ENCODE results near the gene PCBP2. TPM values are rescaled to one million over a fixed set of nuclear protein-coding genes. Genes with fewer than 3 reads are reported as not detected.
"Not testable (repeated sequence)": the region's sequence is repeated elsewhere in the genome, so short reads cannot be mapped to it uniquely, and the experiment has no call there.

The PCBP2 gene
- total and polyA plus RNA-seq, 10 donors: 449 to 779 (median 631) TPM

DNA sequence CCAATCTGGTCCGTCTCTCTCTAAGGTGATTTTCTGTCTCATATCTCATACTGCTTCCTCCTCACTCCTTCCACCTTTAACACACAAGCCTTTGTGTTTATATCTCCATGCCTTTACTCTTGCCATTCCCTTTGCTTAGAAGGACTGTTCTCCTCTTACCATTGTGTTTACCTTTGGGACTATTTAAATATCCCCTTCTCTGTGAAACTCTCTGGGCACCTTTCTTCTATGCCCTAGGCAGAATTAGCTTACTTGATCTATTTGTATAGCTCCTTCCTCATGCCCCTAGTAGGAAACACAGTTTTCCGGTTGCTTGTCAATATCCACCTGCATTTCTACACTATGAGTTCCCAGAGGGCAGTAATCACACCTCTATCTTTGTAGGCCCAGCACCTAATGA lies 32.1 kb upstream of the PCBP2 start:
- TF ChIP-seq POLR2AphosphoS5 (IDR thresholded peaks at IDR 0.05) (no peak), POLR2A (IDR thresholded peaks at IDR 0.05) (no peak)
- TF ChIP-seq, protein P1, sequence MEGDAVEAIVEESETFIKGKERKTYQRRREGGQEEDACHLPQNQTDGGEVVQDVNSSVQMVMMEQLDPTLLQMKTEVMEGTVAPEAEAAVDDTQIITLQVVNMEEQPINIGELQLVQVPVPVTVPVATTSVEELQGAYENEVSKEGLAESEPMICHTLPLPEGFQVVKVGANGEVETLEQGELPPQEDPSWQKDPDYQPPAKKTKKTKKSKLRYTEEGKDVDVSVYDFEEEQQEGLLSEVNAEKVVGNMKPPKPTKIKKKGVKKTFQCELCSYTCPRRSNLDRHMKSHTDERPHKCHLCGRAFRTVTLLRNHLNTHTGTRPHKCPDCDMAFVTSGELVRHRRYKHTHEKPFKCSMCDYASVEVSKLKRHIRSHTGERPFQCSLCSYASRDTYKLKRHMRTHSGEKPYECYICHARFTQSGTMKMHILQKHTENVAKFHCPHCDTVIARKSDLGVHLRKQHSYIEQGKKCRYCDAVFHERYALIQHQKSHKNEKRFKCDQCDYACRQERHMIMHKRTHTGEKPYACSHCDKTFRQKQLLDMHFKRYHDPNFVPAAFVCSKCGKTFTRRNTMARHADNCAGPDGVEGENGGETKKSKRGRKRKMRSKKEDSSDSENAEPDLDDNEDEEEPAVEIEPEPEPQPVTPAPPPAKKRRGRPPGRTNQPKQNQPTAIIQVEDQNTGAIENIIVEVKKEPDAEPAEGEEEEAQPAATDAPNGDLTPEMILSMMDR (IDR thresholded peaks at IDR 0.05 in 8 of 11, conservative IDR thresholded peaks at IDR 0.05 in 3 of 11): no peak
- no peak overlapping the region for H3K27ac ChIP-seq
- H3K9me3 ChIP-seq: no peaks in the 10 kb centered on the region
- intact Hi-C loops (cut with DNase I; ENCODE audit: low total_unique reads): loop anchor here (5.0 kb wide), 1 partner anchor 67 kb away; no protein-coding TSS in a partner anchor
- no peaks in the 10 kb centered on the region for H3K27me3 ChIP-seq (replicated peaks in 1 of 7)
- no peak overlapping the region for H3K4me3 ChIP-seq
- H3K4me1 ChIP-seq: peaks cover 4 to 63% (median 34%) of the 10 kb centered on the region in 6 donors
- H3K36me3 ChIP-seq: peaks cover 0 to under 1% (median 0%) of the 10 kb centered on the region in 6 donors
- no peak for DNase-seq
- WGBS, 5 donors: 88 to 93% (median 92%) methylated on average over 2 of the region's 2 CpGs

DNA sequence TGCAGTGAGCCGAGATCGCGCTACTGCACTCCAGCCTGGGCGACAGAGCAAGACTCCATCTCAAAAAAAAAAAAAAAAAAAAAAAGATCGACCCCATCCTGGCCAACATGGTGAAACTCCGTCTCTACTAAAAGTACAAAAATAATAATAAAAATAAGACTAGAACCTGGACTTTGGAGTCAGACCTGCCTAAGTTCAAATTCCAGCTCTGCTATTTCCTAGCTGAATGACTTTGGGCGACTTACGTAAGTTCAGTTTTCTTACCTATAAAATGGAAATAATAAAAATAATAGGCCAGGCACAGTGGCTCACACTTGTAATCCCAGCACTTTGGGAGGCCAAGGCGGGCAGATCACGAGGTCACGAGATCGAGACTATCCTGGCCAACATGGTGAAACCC lies 29.7 kb upstream of the PCBP2 start:
- H3K27me3 ChIP-seq (replicated peaks in 1 of 7); H3K27ac ChIP-seq; H3K36me3 ChIP-seq; H3K4me3 ChIP-seq; H3K9me3 ChIP-seq; intact Hi-C loops (cut with DNase I; ENCODE audit: low total_unique reads): not testable (repeated sequence)
- WGBS, 5 donors: 89 to 98% (median 94%) methylated on average over 12 of the region's 12 CpGs
- H3K4me1 ChIP-seq: peaks cover 0 to 47% (median 20%) of the 10 kb centered on the region in 6 donors
- DNase-seq: peak; percentile 4

DNA sequence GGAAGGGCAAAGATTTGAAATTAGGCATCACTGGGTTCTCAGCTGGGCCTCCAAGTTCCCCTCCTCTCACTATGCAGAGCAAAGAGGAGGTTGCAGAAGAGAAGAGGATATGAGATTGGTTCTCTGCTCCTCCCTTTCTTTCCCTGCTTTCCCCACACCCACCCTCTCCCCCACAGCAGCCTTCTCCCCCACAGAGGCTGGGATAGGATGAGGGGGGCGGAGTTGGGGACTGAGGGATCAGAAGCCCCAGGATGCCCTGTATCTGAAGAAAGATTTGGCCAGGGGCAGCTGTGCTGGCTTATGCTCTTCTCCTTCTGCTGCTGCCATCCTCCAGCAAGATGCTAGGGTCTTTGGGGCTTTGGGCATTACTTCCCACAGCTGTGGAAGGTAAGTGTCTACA lies 28.3 kb upstream of the PCBP2 start, which contains the start of gene AMHR2:
AMHR2 (plus strand) TSS at position 259 of the 400 bp plus-strand sequence; CDS start at position 339, 80 bp downstream.
- Histone ChIP-seq H3K27me3 (replicated peaks in 1 of 7) (no peaks in the 10 kb centered on the region), H3K27ac (peak within 1 kb of the TSS in 4 of 8 donors; percentile 45 to 71 (median 56)), H3K4me1 (peaks cover 0 to 42% (median 12%) of the 10 kb centered on the region in 6 donors), H3K36me3 (no peaks in the 10 kb centered on the region), H3K9me3 (no peaks in the 10 kb centered on the region), H3K4me3 (no peak within 1 kb of the TSS)
- intact Hi-C loops (cut with DNase I; ENCODE audit: low total_unique reads): no loop called here
- DNase-seq: peak; percentile 24
- TF ChIP-seq POLR2AphosphoS5 (IDR thresholded peaks at IDR 0.05) (no peak), POLR2A (IDR thresholded peaks at IDR 0.05) (no peak)
- TF ChIP-seq, protein P1 (IDR thresholded peaks at IDR 0.05 in 8 of 11, conservative IDR thresholded peaks at IDR 0.05 in 3 of 11): no peak
- WGBS, 5 donors: 90 to 100% (median 100%) methylated on average over 1 of the region's 1 CpG

DNA sequence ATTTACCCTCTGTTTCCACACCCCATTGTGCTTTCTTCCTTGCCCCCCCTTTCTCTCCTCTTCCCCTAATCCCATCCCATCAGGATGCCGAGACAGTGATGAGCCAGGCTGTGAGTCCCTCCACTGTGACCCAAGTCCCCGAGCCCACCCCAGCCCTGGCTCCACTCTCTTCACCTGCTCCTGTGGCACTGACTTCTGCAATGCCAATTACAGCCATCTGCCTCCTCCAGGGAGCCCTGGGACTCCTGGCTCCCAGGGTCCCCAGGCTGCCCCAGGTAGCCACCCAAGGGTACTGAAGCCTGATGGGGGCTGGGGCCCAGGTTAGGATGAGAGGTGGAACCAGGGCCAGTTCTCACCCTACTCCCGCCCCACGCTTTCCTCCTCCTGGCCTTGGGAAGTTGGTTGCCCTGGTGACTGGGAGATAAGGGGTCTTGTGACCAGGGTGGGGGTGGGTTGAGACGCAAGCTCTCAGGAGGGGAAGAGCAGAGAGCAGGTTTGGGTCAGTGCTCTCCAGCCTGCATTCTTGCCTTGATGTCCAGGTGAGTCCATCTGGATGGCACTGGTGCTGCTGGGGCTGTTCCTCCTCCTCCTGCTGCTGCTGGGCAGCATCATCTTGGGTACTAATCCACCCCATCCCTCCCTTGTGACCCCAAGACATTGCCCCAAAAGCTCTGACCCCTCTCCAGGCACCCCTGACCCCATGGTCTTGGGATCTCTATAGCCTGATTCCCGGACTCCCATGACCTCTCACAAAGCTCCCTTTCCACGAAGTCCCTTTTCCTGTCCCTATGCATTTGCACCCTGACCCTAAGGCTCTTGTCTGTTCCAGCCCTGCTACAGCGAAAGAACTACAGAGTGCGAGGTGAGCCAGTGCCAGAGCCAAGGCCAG lies 27.0 kb upstream of the PCBP2 start:
- no peaks in the 10 kb centered on the region for H3K9me3 ChIP-seq
- H3K4me1 ChIP-seq: peaks cover 0 to 32% (median 12%) of the 10 kb centered on the region in 6 donors
- intact Hi-C loops (cut with DNase I; ENCODE audit: low total_unique reads): no loop called here
- 65 to 79% (median 74%) methylated on average over 8 to 9 of the region's 9 CpGs for WGBS, 5 donors
- H3K4me3 ChIP-seq: peak overlapping the region in 5 of 8 donors; percentile 8 to 46 (median 20)
- H3K27me3 ChIP-seq (replicated peaks in 1 of 7): no peaks in the 10 kb centered on the region
- TF ChIP-seq, protein P1 (IDR thresholded peaks at IDR 0.05 in 8 of 11, conservative IDR thresholded peaks at IDR 0.05 in 3 of 11): no peak
- TF ChIP-seq POLR2AphosphoS5 (IDR thresholded peaks at IDR 0.05): peak in 1 of 3 donors; percentile 34
- no peaks in the 10 kb centered on the region for H3K36me3 ChIP-seq
- peak; percentile 61 for DNase-seq
- H3K27ac ChIP-seq: peak overlapping the region in 6 of 8 donors; percentile 7 to 71 (median 50)

Measured in spleen (tissue), 11 donors.